PC-3 (cell line): ENCODE results near the gene DEFB129. TPM values are rescaled to one million over a fixed set of nuclear protein-coding genes. Genes with fewer than 3 reads are reported as not detected.

Source experiments
- ATAC-seq: fragments of 200-7000 bp; cut with Tn5 transposase; 2 replicates; pipeline ENCODE4 v1.9.1; 2020; ENCODE audit warnings: mild to moderate bottlenecking, moderate library complexity
- BruUV-seq: library from RNA; stranded (reverse); fragments of 400-500 nt; replicated peaks from 2 replicates; lab custom pipeline; 2021; lab: Mats Ljungman, UMichigan
- CTCF ChIA-PET: fragments of 300-600 bp; sonication (Branson Sonifier 250); formaldehyde crosslinking; loops from one replicate; lab custom pipeline; 2022; ENCODE audit warnings: antibody characterized with exemption; lab: Charles Lee
- POLR2A ChIA-PET: fragments of 300-600 bp; sonication (Branson Sonifier 250); formaldehyde crosslinking; loops from one replicate; lab custom pipeline; 2022; ENCODE audit warnings: antibody characterized with exemption; ENCODE audit not compliant: unreplicated experiment; lab: Charles Lee
- DNase-seq: peaks from one replicate; pipeline ENCODE4 v3.0.0-alpha.2; 2015
- H2AFZ ChIP-seq: fragments of 300-600 bp; sonication (generic); 2 replicates; pipeline ENCODE4 v1.6.0; 2016; ENCODE audit warnings: antibody characterized with exemption, low read length
- H3F3A ChIP-seq: fragments of 300-600 bp; sonication (generic); one replicate; pipeline ENCODE4 v1.6.0; 2017; ENCODE audit warnings: antibody characterized with exemption, low read length, control low read depth, mild to moderate bottlenecking; ENCODE audit not compliant: unreplicated experiment
- H3K27ac ChIP-seq: fragments of 300-600 bp; sonication (generic); 2 replicates; pipeline ENCODE4 v1.5.1; 2016; ENCODE audit warnings: mild to moderate bottlenecking, low read length
- H3K27me3 ChIP-seq: fragments of 300-600 bp; sonication (generic); 2 replicates; pipeline ENCODE4 v1.6.1; 2016; ENCODE audit warnings: low read length, mixed read lengths
- H3K36me3 ChIP-seq: fragments of 300-600 bp; sonication (generic); 2 replicates; pipeline ENCODE4 v1.6.1; 2016; ENCODE audit warnings: low read depth, mixed run types, low read length, mixed read lengths
- H3K4me1 ChIP-seq: fragments of 300-600 bp; sonication (generic); 2 replicates; pipeline ENCODE4 v1.5.1; 2016; ENCODE audit warnings: low read length; ENCODE audit not compliant: insufficient read depth
- H3K4me2 ChIP-seq: fragments of 300-600 bp; sonication (generic); 2 replicates; pipeline ENCODE4 v1.6.0; 2016; ENCODE audit warnings: low read length
- H3K4me3 ChIP-seq: fragments of 300-600 bp; sonication (generic); 2 replicates; pipeline ENCODE4 v1.5.1; 2016; ENCODE audit warnings: mild to moderate bottlenecking, low read length, mixed read lengths
- H3K79me2 ChIP-seq: fragments of 300-600 bp; sonication (generic); 2 replicates; pipeline ENCODE4 v1.6.1; 2017; ENCODE audit warnings: low read length, mixed read lengths
- H3K9ac ChIP-seq: fragments of 300-600 bp; sonication (generic); 2 replicates; pipeline ENCODE4 v1.6.0; 2016; ENCODE audit warnings: mild to moderate bottlenecking, low read length
- H3K9me2 ChIP-seq: fragments of 300-600 bp; sonication (generic); replicated peaks from 2 replicates; pipeline ENCODE4 v1.6.1; 2016; ENCODE audit warnings: mixed run types, low read length, mixed read lengths
- H3K9me3 ChIP-seq: fragments of 300-600 bp; sonication (generic); 2 replicates; pipeline ENCODE4 v1.6.1; 2016; ENCODE audit warnings: low read length, mixed read lengths
- H4K20me1 ChIP-seq: fragments of 300-600 bp; sonication (generic); 2 replicates; pipeline ENCODE4 v1.6.1; 2016; ENCODE audit warnings: low read length, mixed read lengths
- EZH2 ChIP-seq: fragments of 300-600 bp; sonication (generic); IDR thresholded peaks from one replicate; pipeline ENCODE4 v1.6.1; 2017; ENCODE audit warnings: antibody characterized with exemption, mild to moderate bottlenecking, low read length; ENCODE audit not compliant: unreplicated experiment
- EZH2phosphoT487 ChIP-seq: fragments of 300-600 bp; sonication (generic); IDR thresholded peaks from 2 replicates; pipeline ENCODE4 v1.6.1; 2018; ENCODE audit warnings: mild to moderate bottlenecking, antibody characterized with exemption, low read length, borderline replicate concordance
- intact Hi-C: fragments of 100-400 bp; cut with micrococcal nuclease; formaldehyde crosslinking; loops from 2 replicates; pipeline ENCODE4 v1.9.0; 2023
- total RNA-seq: library from RNA; depleted of rRNA; stranded (reverse); fragments of >200 nt; gene quantifications from 2 replicates; pipeline ENCODE4 v1.2.3, GENCODE V29; 2014
- TF ChIP-seq, protein P1 (sequence below): fragments of 300-600 bp; sonication (generic); conservative IDR thresholded peaks from 2 replicates; pipeline ENCODE4 v1.5.1; 2017; ENCODE audit warnings: antibody characterized with exemption, low read depth, mild to moderate bottlenecking, low read length

Gene DEFB129
- total RNA-seq, 1 experiment from 2014 or later = not detected

DNA sequence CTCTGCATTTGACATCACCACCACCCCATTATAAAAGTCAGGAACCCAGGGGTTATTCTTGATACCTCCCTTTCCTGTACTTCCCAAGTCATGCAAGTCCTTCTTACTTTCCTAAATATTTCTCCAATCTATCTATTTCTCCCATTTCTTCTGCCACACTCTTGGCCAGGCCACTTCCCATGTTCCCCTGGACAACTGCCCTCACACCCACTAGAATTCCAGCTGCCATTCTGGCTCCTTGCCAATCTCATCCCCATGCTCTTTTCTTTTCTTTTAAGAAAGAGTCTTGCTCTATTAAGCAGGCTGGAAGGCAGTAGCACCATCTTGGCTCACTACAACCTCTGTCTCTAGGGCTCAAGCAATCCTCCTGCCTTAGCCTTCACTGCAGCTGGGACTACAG lies 45.7 kb downstream of the DEFB129 start:
- H3K36me3 ChIP-seq = peaks cover 9% of the 10 kb centered on the region
- H4K20me1 ChIP-seq = no peaks in the 10 kb centered on the region
- DNase-seq (no peak), ATAC-seq (no peak)
- intact Hi-C loops = no loop called here
- no peak overlapping the region for H3K4me3 ChIP-seq
- H3K4me1 ChIP-seq = no peaks in the 10 kb centered on the region
- no peak overlapping the region for H2AFZ ChIP-seq
- H3K9ac ChIP-seq = no peak overlapping the region
- no peaks in the 10 kb centered on the region for H3K9me2 ChIP-seq
- no peaks in the 10 kb centered on the region for H3K27me3 ChIP-seq
- no peak overlapping the region for H3K27ac ChIP-seq
- no TSS peak for BruUV-seq
- H3K4me2 ChIP-seq = no peak overlapping the region
- no peaks in the 10 kb centered on the region for H3F3A ChIP-seq
- no peak for TF ChIP-seq EZH2
- ChIA-PET CTCF (no interaction called here), POLR2A (no interaction called here)
- H3K79me2 ChIP-seq = no peaks in the 10 kb centered on the region
- no peaks in the 10 kb centered on the region for H3K9me3 ChIP-seq

GRCh38 chr20:273884-274283 lies 46.8 kb downstream of the DEFB129 start:
- no peaks in the 10 kb centered on the region for H3K4me1 ChIP-seq
- ChIA-PET CTCF (no interaction called here), POLR2A (no interaction called here)
- no peak overlapping the region for H3K27ac ChIP-seq
- no peaks in the 10 kb centered on the region for H3K9me3 ChIP-seq
- H3K4me3 ChIP-seq = no peak overlapping the region
- no peaks in the 10 kb centered on the region for H3K79me2 ChIP-seq
- no peak for DNase-seq
- BruUV-seq = no TSS peak
- no peak overlapping the region for H3K4me2 ChIP-seq
- H3F3A ChIP-seq = no peaks in the 10 kb centered on the region
- no peak overlapping the region for H2AFZ ChIP-seq
- ATAC-seq = no peak
- no peak for TF ChIP-seq EZH2
- TF ChIP-seq, protein P1, sequence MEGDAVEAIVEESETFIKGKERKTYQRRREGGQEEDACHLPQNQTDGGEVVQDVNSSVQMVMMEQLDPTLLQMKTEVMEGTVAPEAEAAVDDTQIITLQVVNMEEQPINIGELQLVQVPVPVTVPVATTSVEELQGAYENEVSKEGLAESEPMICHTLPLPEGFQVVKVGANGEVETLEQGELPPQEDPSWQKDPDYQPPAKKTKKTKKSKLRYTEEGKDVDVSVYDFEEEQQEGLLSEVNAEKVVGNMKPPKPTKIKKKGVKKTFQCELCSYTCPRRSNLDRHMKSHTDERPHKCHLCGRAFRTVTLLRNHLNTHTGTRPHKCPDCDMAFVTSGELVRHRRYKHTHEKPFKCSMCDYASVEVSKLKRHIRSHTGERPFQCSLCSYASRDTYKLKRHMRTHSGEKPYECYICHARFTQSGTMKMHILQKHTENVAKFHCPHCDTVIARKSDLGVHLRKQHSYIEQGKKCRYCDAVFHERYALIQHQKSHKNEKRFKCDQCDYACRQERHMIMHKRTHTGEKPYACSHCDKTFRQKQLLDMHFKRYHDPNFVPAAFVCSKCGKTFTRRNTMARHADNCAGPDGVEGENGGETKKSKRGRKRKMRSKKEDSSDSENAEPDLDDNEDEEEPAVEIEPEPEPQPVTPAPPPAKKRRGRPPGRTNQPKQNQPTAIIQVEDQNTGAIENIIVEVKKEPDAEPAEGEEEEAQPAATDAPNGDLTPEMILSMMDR = no peak
- no peak for TF ChIP-seq EZH2phosphoT487
- H3K36me3 ChIP-seq = peaks cover 12% of the 10 kb centered on the region
- no peaks in the 10 kb centered on the region for H3K27me3 ChIP-seq
- no peak overlapping the region for H3K9ac ChIP-seq
- no peaks in the 10 kb centered on the region for H4K20me1 ChIP-seq
- intact Hi-C loops = no loop called here
- no peaks in the 10 kb centered on the region for H3K9me2 ChIP-seq

- TF ChIP-seq, protein P1 = no peak
- TF ChIP-seq EZH2phosphoT487 = no peak
- TF ChIP-seq EZH2 = no peak
- Histone ChIP-seq H3K9ac (no peak overlapping the region), H3K9me2 (no peaks in the 10 kb centered on the region), H3F3A (no peaks in the 10 kb centered on the region), H2AFZ (no peak overlapping the region), H3K36me3 (peaks cover 11% of the 10 kb centered on the region), H3K4me1 (no peaks in the 10 kb centered on the region), H3K4me3 (no peak overlapping the region), H3K79me2 (no peaks in the 10 kb centered on the region), H3K27ac (no peak overlapping the region), H3K9me3 (no peaks in the 10 kb centered on the region), H3K4me2 (no peak overlapping the region), H4K20me1 (no peaks in the 10 kb centered on the region), H3K27me3 (no peaks in the 10 kb centered on the region)
- ATAC-seq (no peak), DNase-seq (no peak)
- POLR2A ChIA-PET = no interaction called here
- CTCF ChIA-PET = no interaction called here
- intact Hi-C loops = no loop called here
- no TSS peak for BruUV-seq
Observed at GRCh38 chr20:275791-276190, 48.7 kb downstream of the DEFB129 start.
